ENCODE measurements around the gene RASAL2. TPM values are rescaled to one million over a fixed set of nuclear protein-coding genes. Genes with fewer than 3 reads are reported as not detected.

RASAL2 gene
- total and polyA plus RNA-seq, 2 donors (not counting 1 experiment from before 2014, with no cell fraction given), result 0.12 TPM; not detected in 1

GRCh38 chr1:178150610-178151009 lies 56.7 kb downstream of the RASAL2 start:
- TF ChIP-seq CTCF (IDR thresholded peaks at IDR 0.05) (no peak), EZH2 (IDR thresholded peaks at IDR 0.05; ENCODE audit: borderline replicate concordance, insufficient read depth, low read depth, low read length, poor library complexity, severe bottlenecking) (no peak)
- no peak for DNase-seq
- no peaks in the 10 kb centered on the region for H4K20me1 ChIP-seq (ENCODE audit: control insufficient read depth, insufficient read depth, low read length, poor library complexity, severe bottlenecking)
- Mint-ChIP-seq H3K4me1 (no peaks in the 10 kb centered on the region), H3K27ac (no peak overlapping the region), H3K27me3 (no peaks in the 10 kb centered on the region), H3K4me3 (no peak overlapping the region), H3K9me3 (ENCODE audit: insufficient read depth) (no peaks in the 10 kb centered on the region)
- H3K4me2 ChIP-seq (replicated peaks; ENCODE audit: low read depth, low read length, poor library complexity, severe bottlenecking), result no peak overlapping the region
- ATAC-seq (ENCODE audit: low read depth), result no peak
- H3K9me3 ChIP-seq (ENCODE audit: control extremely low read depth in 1 of 3, control insufficient read depth in 2 of 3, insufficient read depth in 1 of 3, low read length in 2 of 3), result no peaks in the 10 kb centered on the region
- H3K9ac ChIP-seq (ENCODE audit: low read length), result no peak overlapping the region
- WGBS (ENCODE audit: insufficient coverage), result no CpG with 5 or more reads among the region's 1 CpG
- no peaks in the 10 kb centered on the region for H3K36me3 ChIP-seq (replicated peaks in 1 of 2; ENCODE audit: control extremely low read depth in 1 of 2, control insufficient read depth in 1 of 2, extremely low read depth in 1 of 2, insufficient read depth in 2 of 2, low read length in 1 of 2)
- H3K4me3 ChIP-seq (ENCODE audit: control extremely low read depth in 1 of 5, extremely low read depth in 1 of 5, insufficient read depth in 1 of 5, low read depth in 2 of 5, low read length in 4 of 5), result no peak overlapping the region
- intact Hi-C loops (cut with micrococcal nuclease), result no loop called here
- no peak overlapping the region for H2AFZ ChIP-seq (ENCODE audit: insufficient read depth, low read depth, low read length, poor library complexity, severe bottlenecking)
- CTCF ChIA-PET, result no interaction called here
- H3K27ac ChIP-seq (ENCODE audit: low read length in 2 of 2), result no peak overlapping the region
- POLR2A ChIA-PET, result no interaction called here
- no peaks in the 10 kb centered on the region for H3K79me2 ChIP-seq (ENCODE audit: control insufficient read depth, insufficient read depth, low read length)
- no peaks in the 10 kb centered on the region for H3K27me3 ChIP-seq (replicated peaks in 1 of 4; ENCODE audit: control extremely low read depth in 1 of 4, control insufficient read depth in 3 of 4, insufficient read depth in 4 of 4, low read length in 3 of 4)
- H3K4me1 ChIP-seq (ENCODE audit: control insufficient read depth in 2 of 2, insufficient read depth in 2 of 2, low read length in 2 of 2), result no peaks in the 10 kb centered on the region

GRCh38 chr1:178151831-178152230 lies 57.9 kb downstream of the RASAL2 start:
- Histone ChIP-seq H3K4me1 (ENCODE audit: control insufficient read depth in 2 of 2, insufficient read depth in 2 of 2, low read length in 2 of 2) (no peaks in the 10 kb centered on the region), H4K20me1 (ENCODE audit: control insufficient read depth, insufficient read depth, low read length, poor library complexity, severe bottlenecking) (no peaks in the 10 kb centered on the region), H3K4me2 (replicated peaks; ENCODE audit: low read depth, low read length, poor library complexity, severe bottlenecking) (no peak overlapping the region), H3K4me3 (ENCODE audit: control extremely low read depth in 1 of 5, extremely low read depth in 1 of 5, insufficient read depth in 1 of 5, low read depth in 2 of 5, low read length in 4 of 5) (no peak overlapping the region), H3K27ac (ENCODE audit: low read length in 2 of 2) (no peak overlapping the region), H3K27me3 (replicated peaks in 1 of 4; ENCODE audit: control extremely low read depth in 1 of 4, control insufficient read depth in 3 of 4, insufficient read depth in 4 of 4, low read length in 3 of 4) (no peaks in the 10 kb centered on the region), H3K9ac (ENCODE audit: low read length) (no peak overlapping the region), H2AFZ (ENCODE audit: insufficient read depth, low read depth, low read length, poor library complexity, severe bottlenecking) (no peak overlapping the region), H3K36me3 (replicated peaks in 1 of 2; ENCODE audit: control extremely low read depth in 1 of 2, control insufficient read depth in 1 of 2, extremely low read depth in 1 of 2, insufficient read depth in 2 of 2, low read length in 1 of 2) (no peaks in the 10 kb centered on the region), H3K9me3 (ENCODE audit: control extremely low read depth in 1 of 3, control insufficient read depth in 2 of 3, insufficient read depth in 1 of 3, low read length in 2 of 3) (no peaks in the 10 kb centered on the region), H3K79me2 (ENCODE audit: control insufficient read depth, insufficient read depth, low read length) (no peaks in the 10 kb centered on the region)
- no peak for DNase-seq
- TF ChIP-seq CTCF (IDR thresholded peaks at IDR 0.05), result no peak
- no peak for TF ChIP-seq EZH2 (IDR thresholded peaks at IDR 0.05; ENCODE audit: borderline replicate concordance, insufficient read depth, low read depth, low read length, poor library complexity, severe bottlenecking)
- Mint-ChIP-seq H3K4me1 (no peaks in the 10 kb centered on the region), H3K9me3 (ENCODE audit: insufficient read depth) (no peaks in the 10 kb centered on the region), H3K27ac (no peak overlapping the region), H3K27me3 (no peaks in the 10 kb centered on the region), H3K4me3 (no peak overlapping the region)
- ChIA-PET POLR2A (no interaction called here), CTCF (no interaction called here)
- ATAC-seq (ENCODE audit: low read depth), result no peak
- intact Hi-C loops (cut with micrococcal nuclease), result no loop called here
- 11% methylated on average over 1 of the region's 1 CpG for WGBS (ENCODE audit: insufficient coverage)
